H9 (cell line): ENCODE measurements around the gene IGF2BP2. TPM values are rescaled to one million over a fixed set of nuclear protein-coding genes. Genes with fewer than 3 reads are reported as not detected.

Source experiments
- DNase-seq: peaks from one replicate; pipeline ENCODE4 v3.0.0-alpha.2; 2017
- H2AFZ ChIP-seq: one replicate; pipeline ENCODE4 v1.6.1; 2013; ENCODE audit warnings: mild to moderate bottlenecking, low read length, control low read depth, moderate library complexity
- H2AK5ac ChIP-seq: 2 replicates; pipeline ENCODE4 v1.6.1; 2013; ENCODE audit warnings: low read length, control low read depth, mixed read lengths; ENCODE audit not compliant: insufficient read length
- H2BK120ac ChIP-seq: one replicate; pipeline ENCODE4 v1.6.1; 2013; ENCODE audit warnings: low read depth, mild to moderate bottlenecking, low read length, control low read depth, inconsistent platforms; ENCODE audit not compliant: poor library complexity, severe bottlenecking
- H2BK12ac ChIP-seq: 2 replicates; pipeline ENCODE4 v1.6.1; 2013; ENCODE audit warnings: low read length, control low read depth, mixed read lengths, low read depth; ENCODE audit not compliant: insufficient read length
- H2BK15ac ChIP-seq: 2 replicates; pipeline ENCODE4 v1.6.1; 2013; ENCODE audit warnings: low read depth, low read length, control low read depth
- H2BK20ac ChIP-seq: one replicate; pipeline ENCODE4 v1.6.1; 2013; ENCODE audit warnings: low read depth, mild to moderate bottlenecking, low read length, control low read depth, inconsistent platforms; ENCODE audit not compliant: poor library complexity, severe bottlenecking
- H2BK5ac ChIP-seq: 2 replicates; pipeline ENCODE4 v1.6.1; 2013; ENCODE audit warnings: low read length, control low read depth, mixed read lengths; ENCODE audit not compliant: insufficient read length
- H3K14ac ChIP-seq: 2 replicates; pipeline ENCODE4 v1.6.1; 2013; ENCODE audit warnings: low read length, control low read depth; ENCODE audit not compliant: insufficient read depth
- H3K18ac ChIP-seq: 2 replicates; pipeline ENCODE4 v1.6.1; 2013; ENCODE audit warnings: low read depth, mild to moderate bottlenecking, mixed read lengths, low read length, control low read depth; ENCODE audit not compliant: insufficient read length
- H3K23ac ChIP-seq: 2 replicates; pipeline ENCODE4 v1.6.1; 2013; ENCODE audit warnings: low read length, control low read depth, mixed read lengths, low read depth; ENCODE audit not compliant: insufficient read length
- H3K23me2 ChIP-seq: 2 replicates; pipeline ENCODE4 v1.6.1; 2013; ENCODE audit warnings: low read depth, mild to moderate bottlenecking, mixed read lengths, low read length, control low read depth; ENCODE audit not compliant: insufficient read length, poor library complexity, severe bottlenecking
- H3K27ac ChIP-seq: 2 replicates; pipeline ENCODE4 v1.5.1; 2013; ENCODE audit warnings: low read length, control low read depth, mixed read lengths, low read depth; ENCODE audit not compliant: insufficient read length
- H3K27me3 ChIP-seq: 2 replicates; pipeline ENCODE4 v1.6.1; 2013; ENCODE audit warnings: low read length, control low read depth, inconsistent platforms; ENCODE audit not compliant: insufficient read depth
- H3K4ac ChIP-seq: 2 replicates; pipeline ENCODE4 v1.6.1; 2013; ENCODE audit warnings: low read depth, mild to moderate bottlenecking, control low read depth, inconsistent platforms, low read length, moderate library complexity
- H3K4me1 ChIP-seq: 2 replicates; pipeline ENCODE4 v1.6.1; 2013; ENCODE audit warnings: low read length, control low read depth, inconsistent platforms; ENCODE audit not compliant: insufficient read depth
- H3K4me2 ChIP-seq: 2 replicates; pipeline ENCODE4 v1.6.1; 2013; ENCODE audit warnings: low read length, control low read depth, mixed read lengths; ENCODE audit not compliant: insufficient read length, insufficient read depth
- H3K56ac ChIP-seq: 2 replicates; pipeline ENCODE4 v1.6.1; 2013; ENCODE audit warnings: low read depth, mild to moderate bottlenecking, mixed read lengths, low read length, control low read depth; ENCODE audit not compliant: insufficient read length
- H3K79me1 ChIP-seq: 2 replicates; pipeline ENCODE4 v1.6.1; 2013; ENCODE audit warnings: low read depth, mild to moderate bottlenecking, moderate library complexity, low read length, control low read depth, inconsistent platforms; ENCODE audit not compliant: insufficient read depth, poor library complexity, severe bottlenecking
- H3K79me2 ChIP-seq: 2 replicates; pipeline ENCODE4 v1.6.1; 2013; ENCODE audit warnings: low read length, control low read depth, inconsistent platforms; ENCODE audit not compliant: insufficient read depth
- H3K9ac ChIP-seq: 2 replicates; pipeline ENCODE4 v1.6.1; 2013; ENCODE audit warnings: low read length, control low read depth, mixed read lengths; ENCODE audit not compliant: insufficient read length; ENCODE audit errors: extremely low read depth
- H3K9me3 ChIP-seq: one replicate; pipeline ENCODE4 v1.6.1; 2013; ENCODE audit warnings: low read depth, low read length, inconsistent platforms; ENCODE audit not compliant: control insufficient read depth
- H3T11ph ChIP-seq: one replicate; pipeline ENCODE4 v1.6.1; 2013; ENCODE audit warnings: mild to moderate bottlenecking, low read length, control low read depth, inconsistent platforms
- H4K20me1 ChIP-seq: one replicate; pipeline ENCODE4 v1.6.1; 2013; ENCODE audit not compliant: control insufficient read depth, insufficient read length, insufficient read depth
- H4K5ac ChIP-seq: 2 replicates; pipeline ENCODE4 v1.6.1; 2013; ENCODE audit warnings: low read depth, mild to moderate bottlenecking, mixed read lengths, low read length, control low read depth; ENCODE audit not compliant: insufficient read length
- H4K8ac ChIP-seq: replicated peaks from 2 replicates; pipeline ENCODE4 v1.6.1; 2013; ENCODE audit warnings: low read length, control low read depth, mixed read lengths, low read depth; ENCODE audit not compliant: insufficient read length
- H4K91ac ChIP-seq: 2 replicates; pipeline ENCODE4 v1.6.1; 2013; ENCODE audit warnings: low read depth, mild to moderate bottlenecking, moderate library complexity, mixed read lengths, low read length, control low read depth; ENCODE audit not compliant: insufficient read length
- H3K27ac Mint-ChIP-seq, 3 experiments: 2 replicates in 2 of 3; 3 replicates in 1 of 3; pipeline ENCODE4 v1.8.0; 2020 to 2021; ENCODE audit warnings: mixed read lengths in 3 of 3, mild to moderate bottlenecking in 1 of 3, moderate library complexity in 1 of 3
- H3K27me3 Mint-ChIP-seq: 2 replicates; pipeline ENCODE4 v1.8.0; 2021; ENCODE audit warnings: low read depth, mild to moderate bottlenecking, moderate library complexity, mixed read lengths
- H3K36me3 Mint-ChIP-seq, 3 experiments: 2 replicates in 2 of 3; 3 replicates in 1 of 3; pipeline ENCODE4 v1.8.0; 2020 to 2021; ENCODE audit warnings: low read depth in 3 of 3, mixed read lengths in 3 of 3; ENCODE audit not compliant: insufficient read depth in 1 of 3
- H3K4me1 Mint-ChIP-seq, 2 experiments: 2 replicates each; pipeline ENCODE4 v1.8.0; 2020; ENCODE audit warnings: mixed read lengths in 2 of 2
- H3K4me3 Mint-ChIP-seq, 2 experiments: 2 replicates in 1 of 2; 3 replicates in 1 of 2; pipeline ENCODE4 v1.8.0; 2020 to 2021; ENCODE audit warnings: mild to moderate bottlenecking in 2 of 2, mixed read lengths in 2 of 2, moderate library complexity in 1 of 2
- H3K9me3 Mint-ChIP-seq, 2 experiments: 2 replicates in 1 of 2; 3 replicates in 1 of 2; pipeline ENCODE4 v1.8.0; 2020; ENCODE audit warnings: mild to moderate bottlenecking in 2 of 2, mixed read lengths in 2 of 2, moderate library complexity in 1 of 2
- CTCF ChIP-seq: fragments of 200-600 bp; sonication (generic); conservative IDR thresholded peaks from 3 replicates; pipeline ENCODE4 v1.8.0; 2021; ENCODE audit warnings: antibody characterized with exemption, mild to moderate bottlenecking
- WGBS: extraction: QIAGEN DNeasy Blood & Tissue Kit; methylation state at CpG from one replicate; pipeline ENCODE4 v1.1.7; 2013; ENCODE audit warnings: missing lambda C conversion rate, low lambda C conversion rate, mixed read lengths; ENCODE audit not compliant: insufficient read length; ENCODE audit errors: extremely low coverage; 5-methylcytosine and 5-hydroxymethylcytosine counted together
- total RNA-seq: library from RNA; stranded (reverse); gene quantifications from 2 replicates; pipeline ENCODE4 v1.2.1, GENCODE V29; 2021

The IGF2BP2 gene
- total RNA-seq, 1 experiment from 2014 or later: 130 TPM

GRCh38 chr3:185653949-185654757, 170.7 kb downstream of the IGF2BP2 start:
- H3K27ac Mint-ChIP-seq: no peak overlapping the region
- Histone ChIP-seq H3K23ac (no peak overlapping the region), H3K79me1 (no peaks in the 10 kb centered on the region), H3K4me1 (no peaks in the 10 kb centered on the region), H3T11ph (no peak overlapping the region), H4K8ac (no peak overlapping the region), H2AFZ (no peak overlapping the region), H2BK20ac (no peak overlapping the region), H3K4ac (no peak overlapping the region), H2AK5ac (no peak overlapping the region), H2BK12ac (no peak overlapping the region), H3K4me2 (no peak overlapping the region), H4K5ac (no peak overlapping the region), H3K56ac (no peak overlapping the region), H3K9ac (no peak overlapping the region), H3K18ac (no peak overlapping the region), H2BK5ac (no peak overlapping the region), H4K20me1 (no peaks in the 10 kb centered on the region), H2BK15ac (no peak overlapping the region), H2BK120ac (no peak overlapping the region), H3K79me2 (no peaks in the 10 kb centered on the region), H3K27ac (no peak overlapping the region), H3K23me2 (no peaks in the 10 kb centered on the region), H3K27me3 (no peaks in the 10 kb centered on the region), H3K14ac (no peak overlapping the region), H3K9me3 (no peaks in the 10 kb centered on the region), H4K91ac (no peak overlapping the region)
- no peaks in the 10 kb centered on the region for H3K27me3 Mint-ChIP-seq
- no peaks in the 10 kb centered on the region for H3K4me1 Mint-ChIP-seq
- no peaks in the 10 kb centered on the region for H3K9me3 Mint-ChIP-seq
- H3K4me3 Mint-ChIP-seq: no peak overlapping the region
- no CpG with 5 or more reads among the region's 12 CpGs for WGBS
- DNase-seq: no peak
- peaks cover 33 to 90% (median 90%) of the 10 kb centered on the region in 3 experiments for H3K36me3 Mint-ChIP-seq
- no peak for TF ChIP-seq CTCF
